HPDE6-E6E7 (cell line): ENCODE measurements around the gene PCP2.

Experiments used
- DNase-seq: peaks from one replicate; pipeline ENCODE4 v3.0.0; 2011; ENCODE audit warnings: missing footprints; ENCODE audit errors: extremely low spot score

The PCP2 gene

DNA sequence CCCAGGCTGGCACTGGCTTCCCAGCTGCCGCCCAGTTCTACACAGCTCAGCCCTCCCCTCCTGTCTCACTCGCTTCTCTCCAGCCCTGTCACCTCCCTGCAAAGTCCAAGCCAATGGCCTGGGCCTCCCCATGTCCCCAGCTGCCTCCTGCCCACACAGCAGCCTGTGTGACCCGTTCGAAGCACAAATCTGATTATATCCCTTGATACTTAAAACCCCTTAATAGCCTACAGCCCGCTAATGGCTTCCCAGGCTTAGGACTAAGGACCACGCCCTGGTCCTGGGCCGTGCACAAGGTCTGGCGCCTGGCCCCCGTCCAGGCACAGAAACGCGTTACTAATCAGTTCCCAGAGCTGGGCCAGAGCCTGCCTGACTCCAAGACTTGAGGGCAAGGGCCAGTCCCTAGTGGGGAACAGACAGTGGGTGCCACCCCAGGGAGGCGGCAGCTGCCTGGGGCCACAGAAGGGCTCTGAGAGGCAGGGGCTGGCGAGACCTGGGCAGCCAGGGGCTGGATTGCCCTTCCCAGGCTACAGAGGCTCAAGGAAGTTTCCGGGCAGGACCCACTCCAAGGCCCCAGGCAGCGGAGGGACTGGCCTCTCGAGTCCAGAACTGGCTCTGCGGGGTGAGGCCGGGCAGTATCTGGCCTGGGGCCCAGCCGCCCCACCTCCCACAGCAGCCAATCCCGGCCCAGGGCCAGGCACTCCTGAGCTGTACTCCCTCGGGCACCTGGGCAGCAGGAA lies 14.6 kb downstream of the PCP2 start:
- DNase-seq: peak; percentile 50

DNA sequence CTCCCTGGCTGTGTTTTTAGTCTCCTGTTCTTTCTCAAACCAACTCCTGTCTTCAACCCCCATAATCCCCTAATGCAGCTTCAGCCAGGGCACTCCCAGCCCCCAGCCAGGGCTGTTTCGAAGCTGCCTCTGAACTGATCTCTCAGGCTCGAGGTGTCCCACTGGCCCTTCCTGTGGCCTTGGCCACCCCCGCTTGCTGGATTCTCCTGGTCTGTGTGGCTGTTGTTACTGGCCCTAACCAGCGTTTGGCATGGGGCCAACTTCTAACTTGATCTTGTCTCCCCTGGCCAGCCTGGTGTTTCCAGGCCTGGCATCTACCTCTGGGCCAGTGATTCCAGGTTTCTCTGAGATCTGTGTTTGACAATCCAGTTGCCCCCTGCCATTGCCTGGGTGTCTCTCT lies 15.2 kb downstream of the PCP2 start:
- no peak for DNase-seq

DNA sequence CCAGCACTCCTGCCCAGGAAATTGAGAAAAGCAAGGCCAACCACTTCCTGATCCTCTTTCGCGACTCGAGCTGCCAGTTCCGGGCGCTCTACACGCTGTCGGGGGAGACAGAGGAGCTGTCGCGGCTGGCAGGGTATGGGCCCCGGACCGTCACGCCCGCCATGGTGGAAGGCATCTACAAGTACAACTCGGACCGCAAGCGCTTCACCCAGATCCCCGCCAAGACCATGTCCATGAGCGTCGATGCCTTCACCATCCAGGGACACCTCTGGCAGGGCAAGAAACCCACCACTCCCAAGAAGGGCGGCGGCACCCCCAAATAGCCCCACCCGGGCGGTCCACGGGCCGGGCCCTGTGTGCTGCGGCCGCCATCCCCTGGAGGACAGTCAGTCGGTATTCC lies 15.8 kb downstream of the PCP2 start:
- DNase-seq: no peak

DNA sequence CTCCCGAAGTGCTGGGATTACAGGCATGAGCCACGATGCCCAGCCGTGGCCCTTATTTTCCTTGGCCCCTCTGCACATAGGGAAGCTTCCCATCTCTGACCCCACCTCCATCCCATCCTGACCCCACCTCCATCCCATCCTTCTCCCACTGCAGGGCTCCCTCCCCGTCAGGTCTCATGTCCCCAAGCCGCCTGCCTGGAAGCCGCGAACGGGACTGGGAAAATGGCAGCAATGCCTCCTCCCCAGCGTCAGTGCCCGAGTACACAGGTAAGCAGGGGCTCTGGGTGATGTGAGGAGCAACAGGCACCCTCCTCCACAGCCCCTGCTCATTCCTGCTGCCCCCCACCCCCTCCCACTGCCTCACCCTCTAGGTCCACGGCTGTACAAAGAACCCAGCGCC lies 16.3 kb downstream of the PCP2 start:
- no peak for DNase-seq

- no peak for DNase-seq
These were observed 18.4 kb downstream of the PCP2 start for GRCh38 chr19:7614859-7615741.

- DNase-seq: no peak
These were observed 20.9 kb downstream of the PCP2 start for GRCh38 chr19:7612282-7613274.

DNA sequence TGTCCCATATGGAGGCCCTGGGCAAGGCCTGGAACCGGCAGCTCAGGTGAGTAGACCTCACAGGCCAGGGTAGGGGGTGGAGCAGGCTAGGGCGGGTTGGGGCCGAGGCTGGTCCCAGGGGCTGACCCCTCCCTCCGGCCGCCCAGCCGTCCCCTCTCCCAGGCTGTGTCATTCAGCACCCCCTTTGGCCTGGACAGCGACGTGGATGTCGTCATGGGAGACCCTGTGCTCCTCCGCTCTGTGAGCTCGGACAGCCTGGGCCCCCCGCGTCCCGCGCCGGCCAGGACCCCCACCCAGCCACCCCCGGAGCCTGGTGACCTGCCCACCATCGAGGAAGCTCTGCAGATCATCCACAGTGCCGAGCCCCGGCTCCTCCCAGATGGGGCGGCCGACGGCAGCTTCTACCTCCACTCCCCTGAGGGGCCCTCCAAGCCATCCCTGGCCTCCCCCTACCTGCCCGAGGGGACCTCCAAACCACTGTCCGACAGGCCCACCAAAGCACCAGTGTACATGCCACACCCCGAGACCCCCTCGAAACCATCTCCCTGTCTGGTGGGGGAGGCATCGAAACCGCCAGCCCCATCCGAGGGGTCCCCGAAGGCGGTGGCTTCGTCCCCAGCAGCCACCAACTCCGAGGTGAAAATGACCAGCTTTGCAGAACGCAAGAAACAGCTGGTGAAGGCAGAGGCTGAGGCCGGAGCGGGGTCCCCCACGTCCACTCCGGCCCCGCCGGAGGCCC lies 21.8 kb downstream of the PCP2 start:
- no peak for DNase-seq

DNA sequence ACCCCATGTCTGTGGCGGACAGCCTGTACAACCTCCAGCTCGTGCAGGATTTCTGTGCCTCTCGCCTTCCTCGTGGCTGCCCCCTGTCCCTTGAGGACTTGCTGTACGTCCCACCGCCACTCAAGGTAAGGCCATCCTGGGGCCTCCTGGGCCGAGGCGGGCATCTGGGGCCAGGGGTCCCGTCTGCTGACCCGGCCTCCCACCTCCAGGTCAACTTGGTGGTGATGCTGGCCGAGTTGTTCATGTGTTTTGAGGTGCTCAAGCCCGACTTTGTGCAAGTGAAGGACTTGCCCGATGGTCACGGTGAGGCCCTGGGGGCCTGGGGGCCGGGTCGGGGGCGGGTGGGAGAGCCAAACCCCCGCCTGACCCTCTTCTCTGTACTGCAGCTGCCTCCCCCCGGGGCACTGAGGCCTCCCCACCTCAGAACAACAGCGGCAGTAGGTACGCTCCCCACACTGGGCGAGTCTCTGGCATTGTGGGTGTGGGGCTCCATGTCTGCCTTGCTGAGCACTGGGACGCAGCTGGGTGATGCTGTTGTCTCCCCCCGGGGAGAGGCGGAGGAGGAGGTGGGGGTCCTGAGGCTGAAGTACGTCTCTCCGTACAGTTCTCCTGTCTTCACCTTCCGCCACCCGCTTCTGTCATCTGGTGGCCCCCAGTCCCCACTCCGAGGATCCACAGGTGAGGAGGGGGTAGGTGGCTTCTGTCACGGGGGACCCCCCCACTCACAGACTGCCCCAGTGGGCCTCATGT lies 22.9 kb downstream of the PCP2 start:
- no peak for DNase-seq

- no peak for DNase-seq
These were observed 25.5 kb downstream of the PCP2 start for GRCh38 chr19:7607874-7608560.

- no peak for DNase-seq
These were observed 26.2 kb downstream of the PCP2 start for GRCh38 chr19:7607212-7607873.

GRCh38 chr19:7606289-7606688 lies 27.2 kb downstream of the PCP2 start:
- DNase-seq: no peak

- DNase-seq: no peak
These were observed 27.9 kb downstream of the PCP2 start for GRCh38 chr19:7605490-7606222.

DNA sequence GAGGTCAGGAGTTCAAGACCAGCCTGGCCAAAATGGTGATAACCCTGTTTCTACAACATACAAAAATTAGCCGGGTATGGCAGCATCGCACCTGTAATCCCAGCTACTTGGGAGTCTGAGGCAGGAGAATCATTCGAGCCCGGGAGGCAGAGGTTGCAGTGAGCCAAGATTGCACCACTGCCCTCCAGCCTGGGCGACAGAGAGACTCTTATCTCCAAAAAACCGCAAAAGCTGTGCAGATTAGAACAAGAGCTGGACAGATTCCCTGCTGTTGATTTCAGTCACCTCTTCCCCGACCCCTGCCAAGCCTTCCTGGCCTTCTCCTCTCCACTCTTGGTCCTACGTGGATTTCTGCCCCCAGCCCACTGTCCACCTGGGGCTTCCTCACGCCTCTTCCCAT lies 29.6 kb downstream of the PCP2 start:
- no peak for DNase-seq

DNA sequence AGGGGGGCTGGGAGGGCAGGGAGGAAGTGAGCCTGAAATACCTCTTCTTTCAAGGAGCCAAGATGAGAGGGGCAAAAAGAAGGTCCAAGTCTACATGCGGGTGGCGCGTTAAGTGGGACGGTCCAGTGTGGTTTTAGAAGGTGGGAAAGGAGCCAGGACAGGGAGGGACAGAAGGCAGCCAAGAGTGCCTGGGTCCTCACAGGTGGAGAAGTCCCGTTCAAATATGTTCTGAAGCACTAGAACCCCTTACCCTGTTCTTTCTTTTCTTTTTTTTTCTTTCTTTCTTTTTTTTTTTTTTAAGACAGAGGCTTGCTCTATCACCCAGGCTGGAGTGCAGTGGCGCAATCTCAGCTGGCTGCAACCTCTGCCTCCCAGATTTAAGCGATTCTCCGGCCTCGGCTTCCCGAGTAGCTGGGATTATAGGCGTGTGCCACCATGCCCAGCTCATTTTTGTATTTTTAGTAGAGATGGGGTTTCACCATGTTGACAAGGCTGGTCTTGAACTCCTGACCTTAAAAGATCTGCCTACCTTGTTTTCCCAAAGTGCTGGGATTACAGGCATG lies 30.5 kb downstream of the PCP2 start:
- DNase-seq: no peak

DNA sequence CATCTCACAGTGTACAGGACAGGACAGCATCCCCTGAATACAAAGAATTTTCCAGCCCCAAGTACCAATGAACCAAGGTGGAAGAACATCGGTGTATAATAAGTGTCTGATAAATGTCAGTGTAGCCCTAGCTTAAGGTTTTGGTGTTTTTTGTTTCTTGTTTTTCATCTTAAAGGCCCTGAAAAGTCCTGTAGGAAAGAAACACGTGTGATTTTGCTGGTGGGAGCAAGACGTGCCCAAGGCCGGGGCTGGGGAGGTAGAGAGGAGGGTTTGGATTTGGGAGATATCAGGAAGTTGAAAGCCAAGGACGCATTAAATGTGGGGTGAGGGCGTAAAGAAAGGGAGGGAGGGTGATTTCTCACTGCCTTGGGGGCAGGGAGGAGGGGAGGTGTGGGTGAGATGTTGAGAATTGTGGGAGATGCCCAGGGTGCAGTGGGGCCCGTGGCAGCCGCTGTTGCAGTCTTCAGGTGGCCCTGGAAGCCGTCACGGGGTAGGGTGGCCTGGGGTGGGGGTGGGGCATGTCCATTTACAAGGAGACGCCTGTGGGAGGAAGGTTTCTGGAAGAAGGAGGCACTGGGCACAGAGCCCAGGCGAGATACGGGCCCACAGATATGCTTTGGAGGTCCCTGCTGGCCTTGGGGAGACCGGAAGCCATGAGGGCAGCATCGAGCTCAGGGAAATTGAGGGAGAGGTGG lies 31.1 kb downstream of the PCP2 start:
- no peak for DNase-seq

- DNase-seq: no peak
These were observed 32.8 kb downstream of the PCP2 start for GRCh38 chr19:7600721-7601120.

DNA sequence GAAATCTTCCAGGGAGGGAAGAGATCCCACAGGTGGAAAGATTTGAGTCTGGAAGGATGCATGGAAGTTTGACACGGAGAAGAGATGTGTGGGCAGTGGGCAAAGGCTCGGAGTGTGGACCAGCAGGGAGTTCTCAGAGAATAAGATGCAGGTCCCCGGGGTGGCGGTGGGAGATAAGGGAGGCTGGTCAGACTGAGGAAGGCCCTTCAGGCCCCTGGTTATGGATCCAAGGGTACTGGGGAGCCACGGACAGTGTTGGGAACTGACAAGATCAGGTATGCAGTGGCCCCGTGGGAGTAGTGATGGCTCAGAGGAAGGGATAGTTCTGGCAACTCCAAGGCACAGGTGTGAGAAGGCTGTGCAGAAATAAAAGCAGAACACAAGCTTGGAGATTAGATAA lies 35.3 kb downstream of the PCP2 start:
- DNase-seq: no peak

- DNase-seq: no peak
These were observed 35.8 kb downstream of the PCP2 start for GRCh38 chr19:7597689-7598088.
